ENCODE data around the gene IFIT3.

IFIT3 gene

GRCh38 chr10:89351780-89352597, 24.2 kb downstream of the IFIT3 start:
- H3K9ac ChIP-seq (ENCODE audit: low read length), result peak overlapping the region; percentile 59
- no peaks in the 10 kb centered on the region for H3K9me3 ChIP-seq (ENCODE audit: control insufficient read depth, low read length)
- H3K27me3 ChIP-seq (ENCODE audit: control insufficient read depth, insufficient read depth, low read length), result no peaks in the 10 kb centered on the region
- H3K4me3 ChIP-seq (ENCODE audit: low read length), result peak overlapping the region; percentile 3
- peaks cover 33% of the 10 kb centered on the region for H3K4me1 ChIP-seq (ENCODE audit: control insufficient read depth, insufficient read depth, low read length)
- no peaks in the 10 kb centered on the region for H3K36me3 ChIP-seq (ENCODE audit: control insufficient read depth, insufficient read depth, low read length)

GRCh38 chr10:89352802-89353201, 25.0 kb downstream of the IFIT3 start:
- Histone ChIP-seq H3K9me3 (ENCODE audit: control insufficient read depth, low read length) (no peaks in the 10 kb centered on the region), H3K9ac (ENCODE audit: low read length) (no peak overlapping the region), H3K36me3 (ENCODE audit: control insufficient read depth, insufficient read depth, low read length) (no peaks in the 10 kb centered on the region), H3K4me3 (ENCODE audit: low read length) (no peak overlapping the region), H3K4me1 (ENCODE audit: control insufficient read depth, insufficient read depth, low read length) (peaks cover 33% of the 10 kb centered on the region), H3K27me3 (ENCODE audit: control insufficient read depth, insufficient read depth, low read length) (no peaks in the 10 kb centered on the region)

- H3K4me3 ChIP-seq (ENCODE audit: low read length), result no peak overlapping the region
- no peaks in the 10 kb centered on the region for H3K9me3 ChIP-seq (ENCODE audit: control insufficient read depth, low read length)
- H3K27me3 ChIP-seq (ENCODE audit: control insufficient read depth, insufficient read depth, low read length), result no peaks in the 10 kb centered on the region
- no peaks in the 10 kb centered on the region for H3K36me3 ChIP-seq (ENCODE audit: control insufficient read depth, insufficient read depth, low read length)
- H3K9ac ChIP-seq (ENCODE audit: low read length), result no peak overlapping the region
- peaks cover 36% of the 10 kb centered on the region for H3K4me1 ChIP-seq (ENCODE audit: control insufficient read depth, insufficient read depth, low read length)
These were observed 27.7 kb downstream of the IFIT3 start for GRCh38 chr10:89355394-89355931.

- no peaks in the 10 kb centered on the region for H3K27me3 ChIP-seq (ENCODE audit: control insufficient read depth, insufficient read depth, low read length)
- peaks cover 24% of the 10 kb centered on the region for H3K4me1 ChIP-seq (ENCODE audit: control insufficient read depth, insufficient read depth, low read length)
- H3K9ac ChIP-seq (ENCODE audit: low read length), result no peak overlapping the region
- H3K9me3 ChIP-seq (ENCODE audit: control insufficient read depth, low read length), result no peaks in the 10 kb centered on the region
- no peak overlapping the region for H3K4me3 ChIP-seq (ENCODE audit: low read length)
- H3K36me3 ChIP-seq (ENCODE audit: control insufficient read depth, insufficient read depth, low read length), result no peaks in the 10 kb centered on the region
These were observed 29.3 kb downstream of the IFIT3 start for GRCh38 chr10:89357096-89357495.

GRCh38 chr10:89357975-89358374, 30.2 kb downstream of the IFIT3 start:
- peaks cover 16% of the 10 kb centered on the region for H3K4me1 ChIP-seq (ENCODE audit: control insufficient read depth, insufficient read depth, low read length)
- no peak overlapping the region for H3K4me3 ChIP-seq (ENCODE audit: low read length)
- H3K9me3 ChIP-seq (ENCODE audit: control insufficient read depth, low read length), result no peaks in the 10 kb centered on the region
- H3K36me3 ChIP-seq (ENCODE audit: control insufficient read depth, insufficient read depth, low read length), result no peaks in the 10 kb centered on the region
- no peak overlapping the region for H3K9ac ChIP-seq (ENCODE audit: low read length)
- no peaks in the 10 kb centered on the region for H3K27me3 ChIP-seq (ENCODE audit: control insufficient read depth, insufficient read depth, low read length)

- peaks cover 14% of the 10 kb centered on the region for H3K4me1 ChIP-seq (ENCODE audit: control insufficient read depth, insufficient read depth, low read length)
- H3K36me3 ChIP-seq (ENCODE audit: control insufficient read depth, insufficient read depth, low read length), result no peaks in the 10 kb centered on the region
- H3K4me3 ChIP-seq (ENCODE audit: low read length), result no peak overlapping the region
- H3K27me3 ChIP-seq (ENCODE audit: control insufficient read depth, insufficient read depth, low read length), result no peaks in the 10 kb centered on the region
- H3K9ac ChIP-seq (ENCODE audit: low read length), result no peak overlapping the region
- no peaks in the 10 kb centered on the region for H3K9me3 ChIP-seq (ENCODE audit: control insufficient read depth, low read length)
These were observed 32.4 kb downstream of the IFIT3 start for GRCh38 chr10:89360157-89360556.

- peaks cover 14% of the 10 kb centered on the region for H3K4me1 ChIP-seq (ENCODE audit: control insufficient read depth, insufficient read depth, low read length)
- no peaks in the 10 kb centered on the region for H3K27me3 ChIP-seq (ENCODE audit: control insufficient read depth, insufficient read depth, low read length)
- no peaks in the 10 kb centered on the region for H3K9me3 ChIP-seq (ENCODE audit: control insufficient read depth, low read length)
- no peaks in the 10 kb centered on the region for H3K36me3 ChIP-seq (ENCODE audit: control insufficient read depth, insufficient read depth, low read length)
- no peak overlapping the region for H3K9ac ChIP-seq (ENCODE audit: low read length)
- H3K4me3 ChIP-seq (ENCODE audit: low read length), result no peak overlapping the region
These were observed 35.1 kb downstream of the IFIT3 start for GRCh38 chr10:89362929-89363328.

- Histone ChIP-seq H3K4me3 (ENCODE audit: low read length) (no peak overlapping the region), H3K9me3 (ENCODE audit: control insufficient read depth, low read length) (no peaks in the 10 kb centered on the region), H3K27me3 (ENCODE audit: control insufficient read depth, insufficient read depth, low read length) (no peaks in the 10 kb centered on the region), H3K36me3 (ENCODE audit: control insufficient read depth, insufficient read depth, low read length) (no peaks in the 10 kb centered on the region), H3K9ac (ENCODE audit: low read length) (no peak overlapping the region), H3K4me1 (ENCODE audit: control insufficient read depth, insufficient read depth, low read length) (peaks cover 14% of the 10 kb centered on the region)
These were observed 36.1 kb downstream of the IFIT3 start for GRCh38 chr10:89363729-89364442.

GRCh38 chr10:89364531-89364930, 36.7 kb downstream of the IFIT3 start:
- Histone ChIP-seq H3K9ac (ENCODE audit: low read length) (no peak overlapping the region), H3K27me3 (ENCODE audit: control insufficient read depth, insufficient read depth, low read length) (no peaks in the 10 kb centered on the region), H3K36me3 (ENCODE audit: control insufficient read depth, insufficient read depth, low read length) (no peaks in the 10 kb centered on the region), H3K4me1 (ENCODE audit: control insufficient read depth, insufficient read depth, low read length) (peaks cover 12% of the 10 kb centered on the region), H3K4me3 (ENCODE audit: low read length) (no peak overlapping the region), H3K9me3 (ENCODE audit: control insufficient read depth, low read length) (no peaks in the 10 kb centered on the region)

- Histone ChIP-seq H3K36me3 (ENCODE audit: control insufficient read depth, insufficient read depth, low read length) (no peaks in the 10 kb centered on the region), H3K4me3 (ENCODE audit: low read length) (no peak overlapping the region), H3K9ac (ENCODE audit: low read length) (no peak overlapping the region), H3K4me1 (ENCODE audit: control insufficient read depth, insufficient read depth, low read length) (peaks cover 2% of the 10 kb centered on the region), H3K9me3 (ENCODE audit: control insufficient read depth, low read length) (no peaks in the 10 kb centered on the region), H3K27me3 (ENCODE audit: control insufficient read depth, insufficient read depth, low read length) (no peaks in the 10 kb centered on the region)
These were observed 39.7 kb downstream of the IFIT3 start for GRCh38 chr10:89367529-89367928.

GRCh38 chr10:89368129-89368528, 40.3 kb downstream of the IFIT3 start:
- no peaks in the 10 kb centered on the region for H3K9me3 ChIP-seq (ENCODE audit: control insufficient read depth, low read length)
- H3K4me3 ChIP-seq (ENCODE audit: low read length), result no peak overlapping the region
- peaks cover 5% of the 10 kb centered on the region for H3K4me1 ChIP-seq (ENCODE audit: control insufficient read depth, insufficient read depth, low read length)
- H3K36me3 ChIP-seq (ENCODE audit: control insufficient read depth, insufficient read depth, low read length), result no peaks in the 10 kb centered on the region
- no peak overlapping the region for H3K9ac ChIP-seq (ENCODE audit: low read length)
- no peaks in the 10 kb centered on the region for H3K27me3 ChIP-seq (ENCODE audit: control insufficient read depth, insufficient read depth, low read length)

Data from mucosa of stomach (tissue), 1 donor.